Measurements from ENCODE around the gene NDUFS2. TPM values are rescaled to one million over a fixed set of nuclear protein-coding genes. Genes with fewer than 3 reads are reported as not detected.

Gene NDUFS2
- total and polyA plus RNA-seq, 3 donors from 2014 or later = 82.9 to 129 (median 117) TPM

- H3K27me3 ChIP-seq = no peaks in the 10 kb centered on the region
- no peaks in the 10 kb centered on the region for H3K9me3 ChIP-seq
- H3K36me3 ChIP-seq (ENCODE audit: low read depth, missing control alignments) = no peaks in the 10 kb centered on the region
- TF ChIP-seq CTCF (IDR thresholded peaks at IDR 0.05) (no peak), POLR2A (IDR thresholded peaks at IDR 0.05) (no peak)
- H3K4me3 ChIP-seq = no peak overlapping the region
- H3K27ac ChIP-seq = peak overlapping the region in 1 of 2 donors; percentile 69
- peaks cover 10% of the 10 kb centered on the region for H3K4me1 ChIP-seq
- peak; percentile 41 for DNase-seq
- WGBS, 2 donors = 58 to 68% methylated on average over 8 of the region's 8 CpGs
- intact Hi-C loops (cut with DNase I; ENCODE audit: low total_unique reads) = no loop called here
These were observed 5.0 kb downstream of the NDUFS2 start for GRCh38 chr1:161207173-161207572.

GRCh38 chr1:161209790-161210409 is 7.7 kb downstream of the NDUFS2 start:
- intact Hi-C loops (cut with DNase I; ENCODE audit: low total_unique reads) = loop anchor here (10.0 kb wide), 1 partner anchor 175 kb away; no protein-coding TSS in a partner anchor
- no peak overlapping the region for H3K27ac ChIP-seq
- 41 to 51% methylated on average over 9 to 11 of the region's 11 CpGs for WGBS, 2 donors

GRCh38 chr1:161214369-161214768 is 12.2 kb downstream of the NDUFS2 start:
- Histone ChIP-seq H3K36me3 (ENCODE audit: low read depth, missing control alignments) (no peaks in the 10 kb centered on the region), H3K27ac (no peak overlapping the region), H3K4me1 (no peaks in the 10 kb centered on the region), H3K4me3 (no peak overlapping the region), H3K27me3 (no peaks in the 10 kb centered on the region), H3K9me3 (no peaks in the 10 kb centered on the region)
- DNase-seq = no peak
- intact Hi-C loops (cut with DNase I; ENCODE audit: low total_unique reads) = loop anchor here (10.0 kb wide), 1 partner anchor 170 kb away; no protein-coding TSS in a partner anchor
- no peak for TF ChIP-seq POLR2A (IDR thresholded peaks at IDR 0.05)
- no peak for TF ChIP-seq CTCF (IDR thresholded peaks at IDR 0.05)
- WGBS, 2 donors = 85 to 88% methylated on average over 9 of the region's 9 CpGs

More at GRCh38 chr1:161209790-161210409, 7.7 kb downstream of the NDUFS2 start:
- TF ChIP-seq POLR2A (IDR thresholded peaks at IDR 0.05) (no peak), CTCF (IDR thresholded peaks at IDR 0.05) (peak; percentile 61 to 83 (median 82))
- peak; percentile 80 for DNase-seq
- H3K4me1 ChIP-seq = no peaks in the 10 kb centered on the region
- H3K27me3 ChIP-seq = no peaks in the 10 kb centered on the region
- H3K9me3 ChIP-seq = no peaks in the 10 kb centered on the region
- H3K36me3 ChIP-seq (ENCODE audit: low read depth, missing control alignments) = no peaks in the 10 kb centered on the region
- no peak overlapping the region for H3K4me3 ChIP-seq

GRCh38 chr1:161215076-161215475 is 12.9 kb downstream of the NDUFS2 start, which contains the start of gene FCER1G:
Gene FCER1G (plus strand): TSS chr1:161215295. CDS start chr1:161215322, 27 bp downstream.
- H3K9me3 ChIP-seq = no peaks in the 10 kb centered on the region
- intact Hi-C loops (cut with DNase I; ENCODE audit: low total_unique reads) = loop anchor here (10.0 kb wide), 1 partner anchor 170 kb away; no protein-coding TSS in a partner anchor
- no peak within 1 kb of the TSS for H3K27ac ChIP-seq
- 74 to 83% methylated on average over 10 of the region's 10 CpGs for WGBS, 2 donors
- no peak within 1 kb of the TSS for H3K4me3 ChIP-seq
- H3K36me3 ChIP-seq (ENCODE audit: low read depth, missing control alignments) = no peaks in the 10 kb centered on the region
- H3K4me1 ChIP-seq = no peaks in the 10 kb centered on the region
- DNase-seq = no peak
- H3K27me3 ChIP-seq = no peaks in the 10 kb centered on the region
- TF ChIP-seq CTCF (IDR thresholded peaks at IDR 0.05) (no peak), POLR2A (IDR thresholded peaks at IDR 0.05) (no peak)

Data from testis (tissue), 3 donors.